ENCODE measurements around the gene ASPG.

The ASPG gene

GRCh38 chr14:104073764-104074163 lies 11.7 kb upstream of the ASPG start:
- in situ Hi-C loops (cut with HindIII; ENCODE audit: low sequenced_read_pairs), result no loop called here

- in situ Hi-C loops (cut with HindIII; ENCODE audit: low sequenced_read_pairs), result no loop called here
These were observed 9.9 kb upstream of the ASPG start for GRCh38 chr14:104075530-104076151.

DNA sequence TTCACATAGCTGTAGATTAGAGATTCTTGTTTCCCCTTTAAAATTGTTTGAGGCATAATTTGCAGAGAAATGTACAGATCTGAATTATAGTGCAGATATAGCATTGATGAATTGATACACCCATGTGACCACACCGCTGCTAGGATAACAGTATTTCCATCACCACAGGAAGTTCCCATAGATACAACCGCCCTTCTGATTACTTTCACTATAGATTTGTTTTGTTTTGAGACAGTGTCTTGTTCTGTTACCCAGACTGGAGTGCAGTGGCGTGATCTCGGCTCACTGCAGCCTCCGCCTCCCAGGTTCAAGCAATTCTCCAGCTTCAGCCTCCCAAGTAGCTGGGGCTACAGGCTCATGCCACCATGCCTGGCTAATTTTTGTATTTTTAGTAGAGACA lies 8.8 kb upstream of the ASPG start:
- in situ Hi-C loops (cut with HindIII; ENCODE audit: low sequenced_read_pairs), result no loop called here

GRCh38 chr14:104078031-104078455 lies 7.5 kb upstream of the ASPG start:
- in situ Hi-C loops (cut with HindIII; ENCODE audit: low sequenced_read_pairs), result no loop called here

- in situ Hi-C loops (cut with HindIII; ENCODE audit: low sequenced_read_pairs), result no loop called here
These were observed 4.9 kb upstream of the ASPG start for GRCh38 chr14:104080376-104081260.

GRCh38 chr14:104081261-104081835 lies 4.2 kb upstream of the ASPG start:
- in situ Hi-C loops (cut with HindIII; ENCODE audit: low sequenced_read_pairs), result no loop called here

DNA sequence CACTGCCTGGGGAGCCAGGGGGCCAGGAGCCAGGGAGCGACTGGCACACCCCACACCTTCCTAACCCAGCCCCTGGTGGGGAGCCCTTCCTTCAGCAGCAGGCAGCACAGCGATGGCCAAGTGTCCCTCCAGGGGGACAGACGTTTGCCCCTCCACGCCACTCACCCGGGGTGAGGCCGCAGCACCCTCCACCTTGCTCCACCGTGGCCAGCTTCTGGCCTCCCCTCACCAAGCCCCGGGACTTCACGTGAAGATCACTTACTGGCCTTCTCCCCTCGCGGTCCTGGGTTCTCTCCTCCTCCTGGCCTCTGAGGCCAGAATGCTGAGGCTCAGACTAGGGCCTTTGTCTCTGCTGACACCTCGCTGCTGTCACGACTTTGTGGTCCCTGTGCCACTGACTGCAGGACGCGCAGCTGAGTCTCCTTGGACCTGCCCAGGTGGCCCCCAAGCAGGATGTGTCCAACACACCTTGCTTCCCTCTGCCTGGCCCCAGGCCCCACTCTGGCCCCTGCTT lies 3.5 kb upstream of the ASPG start:
- in situ Hi-C loops (cut with HindIII; ENCODE audit: low sequenced_read_pairs), result no loop called here

- in situ Hi-C loops (cut with HindIII; ENCODE audit: low sequenced_read_pairs), result no loop called here
These were observed 2.7 kb upstream of the ASPG start for GRCh38 chr14:104082807-104083206.

DNA sequence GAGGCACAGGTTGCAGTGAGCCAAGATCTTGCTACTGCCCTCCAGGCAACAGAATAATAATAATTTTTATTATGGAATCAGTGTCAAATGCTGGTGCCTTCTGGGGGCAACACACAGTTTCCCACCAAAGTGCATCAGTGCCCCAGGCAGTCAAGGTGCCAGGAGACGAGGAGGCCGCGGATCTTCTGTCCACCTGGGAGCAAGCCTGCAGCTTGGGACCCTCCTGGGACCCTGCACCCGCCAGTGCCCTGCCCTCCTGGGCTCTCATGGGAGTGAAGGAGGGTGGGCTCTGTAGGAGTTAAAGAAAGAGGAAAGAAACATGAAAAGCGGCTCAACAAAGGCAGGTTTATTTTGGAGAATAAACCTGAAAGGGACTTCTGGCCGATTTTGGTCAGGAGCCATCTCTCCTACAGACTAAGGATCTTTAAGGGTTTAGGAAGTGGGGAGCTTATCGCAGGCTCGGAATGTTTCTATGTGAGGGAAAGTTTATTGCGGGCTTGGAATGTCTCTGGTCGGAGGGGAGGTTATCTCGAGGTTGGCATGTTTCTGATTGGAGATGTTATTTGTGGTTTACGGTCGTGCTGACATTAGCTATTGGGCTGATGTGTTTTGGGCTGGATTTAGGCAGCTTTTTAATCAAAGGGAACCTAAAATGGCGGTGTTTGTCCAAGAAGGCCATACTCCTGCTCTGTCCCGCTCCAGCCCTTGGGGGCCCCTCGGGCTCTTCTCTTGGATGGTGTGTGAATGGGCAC lies 1.1 kb upstream of the ASPG start:
- in situ Hi-C loops (cut with HindIII; ENCODE audit: low sequenced_read_pairs), result no loop called here

DNA sequence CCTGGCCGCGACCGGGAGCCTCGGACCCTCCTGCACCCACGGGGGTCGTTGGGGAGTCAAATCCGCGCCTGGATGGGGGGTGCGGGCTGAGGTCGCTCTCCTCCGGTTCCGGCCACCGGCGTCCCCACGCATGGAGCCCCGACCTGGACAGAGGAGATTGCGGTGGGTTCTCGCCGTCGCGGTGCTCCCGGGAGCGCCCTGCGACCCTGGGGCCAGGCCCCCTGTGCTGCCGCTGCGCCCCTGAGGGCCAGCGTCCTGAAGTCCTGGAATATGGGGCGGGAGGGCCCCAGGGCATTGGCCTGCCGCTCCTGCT lies 345 bp downstream of the ASPG start:
- in situ Hi-C loops (cut with HindIII; ENCODE audit: low sequenced_read_pairs), result no loop called here

DNA sequence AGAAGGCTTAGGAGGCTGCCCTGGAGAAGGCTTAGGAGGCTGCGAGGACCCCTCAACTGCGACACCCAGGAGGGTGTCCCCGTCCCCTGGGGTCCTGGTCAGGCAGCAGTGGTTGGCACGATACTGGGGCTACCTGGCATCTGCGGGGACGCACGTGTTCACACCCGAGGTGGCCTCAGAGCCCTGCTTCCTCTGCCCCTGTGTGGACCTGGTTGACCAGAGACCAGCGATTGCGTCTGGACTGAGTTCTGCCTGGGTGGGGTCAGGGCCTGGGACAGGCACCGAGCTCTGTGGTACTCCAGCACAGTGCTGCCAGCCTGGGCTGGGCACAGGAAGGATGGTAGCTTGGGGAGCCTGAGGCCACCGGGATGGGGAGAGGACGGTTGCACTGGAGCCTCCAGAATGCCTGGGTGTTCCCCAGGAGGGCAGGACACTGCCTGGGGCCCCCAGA lies 735 bp downstream of the ASPG start:
- in situ Hi-C loops (cut with HindIII; ENCODE audit: low sequenced_read_pairs), result no loop called here

DNA sequence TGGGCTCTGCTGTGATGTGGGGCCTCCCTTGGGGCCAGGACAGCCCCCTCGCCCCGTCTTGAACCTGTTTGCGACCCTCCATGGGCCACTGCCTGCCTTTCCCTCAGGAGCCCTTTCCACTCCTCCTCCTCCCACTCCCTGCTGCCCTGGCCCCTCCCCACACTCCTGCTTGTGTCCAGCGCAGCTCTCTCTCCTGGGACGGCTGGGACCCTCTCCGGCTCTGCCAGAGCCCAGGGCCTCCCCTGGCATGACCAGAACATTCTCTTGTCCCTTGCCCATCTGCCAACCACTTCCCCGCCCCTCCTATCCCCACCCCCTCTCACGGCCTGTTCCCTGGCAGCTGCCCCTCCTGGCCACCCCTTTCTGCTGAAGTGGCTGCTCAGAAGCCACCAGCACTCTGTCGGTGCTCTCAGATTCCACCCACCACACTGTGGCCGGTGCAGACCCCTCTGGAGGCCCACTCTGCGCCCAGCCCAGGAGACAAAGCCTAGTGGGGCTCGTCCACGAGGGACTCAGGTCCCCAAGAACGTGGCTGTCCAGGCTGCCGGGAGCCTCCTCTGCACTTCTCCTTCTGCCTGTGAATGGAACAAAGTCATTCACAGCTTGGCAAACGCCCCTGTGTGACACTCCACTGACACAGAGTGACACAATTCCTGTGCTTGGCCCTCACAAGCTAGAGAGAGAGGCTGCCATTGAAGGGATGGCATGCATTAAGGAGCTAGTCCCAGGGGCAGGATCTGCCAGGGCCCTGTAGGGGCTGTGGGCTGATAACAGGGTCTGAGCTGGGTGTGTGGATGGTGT lies 1.4 kb downstream of the ASPG start:
- in situ Hi-C loops (cut with HindIII; ENCODE audit: low sequenced_read_pairs), result no loop called here

- in situ Hi-C loops (cut with HindIII; ENCODE audit: low sequenced_read_pairs), result no loop called here
These were observed 2.0 kb downstream of the ASPG start for GRCh38 chr14:104087505-104087904.

- in situ Hi-C loops (cut with HindIII; ENCODE audit: low sequenced_read_pairs), result no loop called here
These were observed 2.7 kb downstream of the ASPG start for GRCh38 chr14:104087981-104088850.

DNA sequence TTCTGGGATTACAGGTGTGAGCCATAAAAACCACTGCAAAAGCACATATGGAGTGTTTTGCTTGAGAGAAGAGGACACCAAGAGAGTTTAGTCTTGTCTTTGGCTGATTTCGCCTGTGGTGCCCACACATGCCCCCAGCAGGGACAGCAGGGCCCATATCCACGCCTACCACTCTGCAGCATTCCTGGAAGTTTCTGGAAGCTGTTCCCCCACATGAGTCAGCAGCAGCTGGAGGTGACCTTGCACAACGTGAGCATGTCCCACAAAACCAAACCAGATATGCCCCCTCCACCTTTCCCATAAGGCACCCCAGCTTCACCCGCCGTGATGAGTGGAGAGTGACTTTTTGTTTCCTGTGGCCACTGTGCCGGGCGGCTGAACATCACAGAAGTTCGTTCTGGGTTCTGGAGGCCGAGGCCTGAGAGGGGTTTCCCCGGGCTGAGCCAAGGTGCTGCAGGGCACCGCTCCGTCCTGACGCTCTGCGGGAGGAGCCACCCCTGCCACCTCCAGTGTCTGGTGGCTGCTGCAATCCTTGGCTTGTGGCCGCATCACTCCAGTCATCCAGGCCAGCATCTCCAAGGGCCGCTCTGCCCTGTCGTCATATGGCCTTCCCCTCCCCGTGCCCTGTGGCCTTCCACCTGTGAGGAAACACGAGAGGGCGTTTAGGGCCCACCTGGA lies 4.7 kb downstream of the ASPG start:
- in situ Hi-C loops (cut with HindIII; ENCODE audit: low sequenced_read_pairs), result no loop called here

GRCh38 chr14:104091061-104091926 lies 5.8 kb downstream of the ASPG start:
- in situ Hi-C loops (cut with HindIII; ENCODE audit: low sequenced_read_pairs), result no loop called here

GRCh38 chr14:104091927-104092771 lies 6.6 kb downstream of the ASPG start:
- in situ Hi-C loops (cut with HindIII; ENCODE audit: low sequenced_read_pairs), result no loop called here
